ENCODE results near the gene CARS1. TPM values are rescaled to one million over a fixed set of nuclear protein-coding genes. Genes with fewer than 3 reads are reported as not detected.

Gene CARS1
- total RNA-seq, 4 donors from 2014 or later: 40.6 to 69.7 (median 57.8) TPM

DNA sequence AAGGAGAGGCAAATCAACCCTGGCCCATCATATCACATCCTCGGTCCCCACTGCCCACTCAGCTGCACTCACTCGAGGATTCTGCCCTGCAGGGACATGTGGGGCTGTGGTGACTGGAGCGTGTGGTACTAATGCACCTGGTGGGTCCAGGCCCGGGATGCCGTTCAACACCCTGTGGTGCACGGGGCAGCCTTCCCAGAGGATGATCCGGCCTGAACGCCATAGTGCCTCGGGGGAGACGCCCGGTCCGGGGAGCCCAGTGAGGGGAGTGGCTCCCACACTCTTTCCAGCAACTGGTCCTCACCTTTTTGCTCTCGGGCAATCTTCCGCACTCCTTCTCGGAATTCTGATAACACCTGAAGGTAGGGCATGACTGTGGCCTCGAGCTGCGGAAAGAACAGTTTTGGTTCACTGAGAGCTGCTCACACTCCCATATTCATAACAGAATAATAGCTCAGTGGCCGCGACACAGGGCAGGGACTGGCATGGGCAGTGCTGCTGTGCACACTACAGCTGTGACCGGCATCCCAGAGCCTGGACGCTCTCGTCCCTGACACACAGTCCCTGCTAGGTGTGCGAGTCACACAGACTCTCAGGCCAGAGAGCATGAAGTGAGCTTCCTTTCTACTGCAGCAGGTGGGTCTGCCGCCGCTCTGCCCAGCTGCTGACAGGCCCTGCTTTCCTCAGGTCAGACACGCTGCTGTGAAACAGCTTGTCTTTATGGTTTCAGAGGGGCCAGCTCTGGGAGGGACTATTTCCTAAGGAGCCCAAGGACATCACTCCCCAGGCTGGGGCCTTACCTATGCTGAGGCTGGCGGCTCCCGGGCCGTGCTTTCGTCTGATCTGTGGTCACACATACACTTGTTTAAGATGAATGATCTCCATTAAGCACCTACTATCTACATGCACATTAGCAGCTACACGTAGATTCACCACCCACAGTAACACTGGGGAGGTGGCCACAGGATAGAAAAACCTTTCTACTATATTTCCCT lies 45.0 kb downstream of the CARS1 start:
- TF ChIP-seq, protein P1, sequence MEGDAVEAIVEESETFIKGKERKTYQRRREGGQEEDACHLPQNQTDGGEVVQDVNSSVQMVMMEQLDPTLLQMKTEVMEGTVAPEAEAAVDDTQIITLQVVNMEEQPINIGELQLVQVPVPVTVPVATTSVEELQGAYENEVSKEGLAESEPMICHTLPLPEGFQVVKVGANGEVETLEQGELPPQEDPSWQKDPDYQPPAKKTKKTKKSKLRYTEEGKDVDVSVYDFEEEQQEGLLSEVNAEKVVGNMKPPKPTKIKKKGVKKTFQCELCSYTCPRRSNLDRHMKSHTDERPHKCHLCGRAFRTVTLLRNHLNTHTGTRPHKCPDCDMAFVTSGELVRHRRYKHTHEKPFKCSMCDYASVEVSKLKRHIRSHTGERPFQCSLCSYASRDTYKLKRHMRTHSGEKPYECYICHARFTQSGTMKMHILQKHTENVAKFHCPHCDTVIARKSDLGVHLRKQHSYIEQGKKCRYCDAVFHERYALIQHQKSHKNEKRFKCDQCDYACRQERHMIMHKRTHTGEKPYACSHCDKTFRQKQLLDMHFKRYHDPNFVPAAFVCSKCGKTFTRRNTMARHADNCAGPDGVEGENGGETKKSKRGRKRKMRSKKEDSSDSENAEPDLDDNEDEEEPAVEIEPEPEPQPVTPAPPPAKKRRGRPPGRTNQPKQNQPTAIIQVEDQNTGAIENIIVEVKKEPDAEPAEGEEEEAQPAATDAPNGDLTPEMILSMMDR (IDR thresholded peaks at IDR 0.05): no peak
- DNase-seq (ENCODE audit: low spot score) (no peak), ATAC-seq (ENCODE audit: low FRiP score) (no peak)

DNA sequence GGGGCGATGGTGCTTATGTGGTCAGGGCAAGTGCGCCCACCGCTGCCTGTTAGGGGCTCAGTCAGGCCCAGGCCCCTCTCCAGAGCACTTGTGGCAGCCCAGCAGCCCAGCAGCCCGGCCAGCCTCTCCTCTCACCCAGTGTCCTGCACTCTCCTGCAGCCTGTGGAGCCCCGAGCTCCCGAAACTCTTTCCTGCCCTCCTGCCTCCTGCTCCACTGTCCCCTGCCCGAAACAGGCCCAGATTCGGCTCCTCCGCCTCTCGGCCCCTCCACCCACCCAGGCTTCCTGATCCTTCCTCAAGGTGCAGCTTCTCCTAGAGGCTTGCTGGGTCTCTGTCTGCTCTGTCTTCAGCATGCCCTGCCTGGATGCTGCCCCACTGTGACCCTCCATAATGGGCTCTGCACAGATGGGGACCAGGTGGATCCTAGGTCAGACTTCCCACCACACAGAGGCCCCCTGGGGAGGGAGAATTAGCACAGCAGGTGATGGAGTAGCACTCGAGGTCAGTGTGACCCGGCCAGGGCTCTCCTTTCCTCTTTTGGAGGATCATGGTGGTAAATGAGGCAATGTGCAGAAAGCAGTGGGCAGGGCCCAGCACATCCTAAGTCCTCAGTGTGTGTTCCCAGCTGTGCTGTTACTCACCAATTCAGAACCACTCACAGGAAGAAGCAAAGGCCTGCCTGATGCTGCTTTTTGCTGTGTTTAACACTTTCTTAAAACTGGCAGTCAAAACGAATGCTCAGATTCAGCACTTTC lies 46.5 kb downstream of the CARS1 start:
- TF ChIP-seq, protein P1 (IDR thresholded peaks at IDR 0.05): no peak
- DNase-seq (ENCODE audit: low spot score) (no peak), ATAC-seq (ENCODE audit: low FRiP score) (no peak)

DNA sequence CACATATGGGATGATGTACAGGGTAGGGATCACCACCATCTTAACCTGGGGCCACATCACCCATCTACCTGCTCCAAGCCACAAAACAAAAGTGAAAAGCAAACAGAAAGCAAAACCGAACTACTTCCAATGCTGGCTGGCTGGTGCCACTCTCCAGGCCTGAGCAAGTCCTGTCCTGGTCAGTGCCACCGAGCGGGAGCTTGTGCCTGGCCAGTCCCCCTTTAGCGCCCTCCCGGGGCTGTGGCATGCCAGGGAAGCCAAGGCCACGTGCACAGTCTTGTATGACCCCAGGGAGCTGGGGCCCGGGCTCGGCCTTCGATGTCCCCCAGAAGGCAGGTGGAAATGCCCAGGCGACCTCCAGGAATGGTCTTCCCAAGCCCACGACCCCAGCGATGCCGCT lies 47.2 kb downstream of the CARS1 start:
- TF ChIP-seq, protein P1 (IDR thresholded peaks at IDR 0.05): no peak

DNA sequence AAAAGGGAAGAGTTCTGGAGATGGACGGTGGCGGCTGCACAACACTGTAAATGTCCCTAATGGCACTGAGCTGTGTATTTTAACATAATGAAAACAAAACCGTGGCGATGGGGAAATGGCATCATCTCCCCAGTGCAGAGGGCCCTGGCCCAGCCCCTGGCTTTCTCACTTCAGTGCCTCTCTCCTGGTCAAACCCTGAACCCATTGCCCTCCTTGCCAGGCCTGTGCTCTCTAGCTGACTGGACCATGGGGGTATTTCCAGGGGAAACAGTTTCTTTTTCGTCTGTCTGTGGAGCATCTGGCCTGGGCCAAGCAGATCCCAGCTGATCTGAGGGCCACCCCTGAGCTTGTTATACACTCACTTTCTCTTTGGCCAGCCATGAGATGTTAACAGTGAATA lies 47.7 kb downstream of the CARS1 start:
- TF ChIP-seq, protein P1 (IDR thresholded peaks at IDR 0.05): no peak
- ATAC-seq (ENCODE audit: low FRiP score) (no peak), DNase-seq (ENCODE audit: low spot score) (no peak)

More for the DNA sequence above, 47.2 kb downstream of the CARS1 start:
- ATAC-seq (ENCODE audit: low FRiP score) (no peak), DNase-seq (ENCODE audit: low spot score) (no peak)

DNA sequence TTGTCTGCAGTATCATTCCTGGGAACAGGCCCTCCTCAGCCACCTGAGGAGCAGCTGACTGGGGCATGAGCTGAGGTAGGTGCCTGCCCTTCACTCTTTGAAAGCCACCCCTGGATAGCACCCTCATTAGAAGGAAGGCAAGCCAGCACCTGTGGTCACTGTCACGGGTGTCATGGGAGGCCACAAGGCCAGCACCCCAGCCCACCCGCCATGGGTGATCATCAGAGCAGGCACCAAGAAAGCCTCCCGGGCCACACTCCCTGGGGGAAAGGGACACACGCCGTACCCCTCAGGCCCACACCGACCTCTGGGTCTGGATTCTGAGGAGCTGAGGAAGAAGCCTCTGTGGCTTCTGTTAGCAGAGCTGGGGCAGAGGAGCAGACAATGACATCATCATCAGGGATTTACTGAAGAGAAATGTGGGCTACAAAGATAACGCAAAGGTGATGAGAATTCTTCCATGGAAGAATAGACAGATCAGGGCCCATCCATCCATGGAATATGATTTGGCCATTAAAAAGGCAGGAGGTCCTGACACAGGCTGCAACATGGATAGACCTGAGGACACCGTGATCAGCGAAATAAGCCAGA lies 48.4 kb downstream of the CARS1 start:
- DNase-seq (ENCODE audit: low spot score): no peak
- no peak for ATAC-seq (ENCODE audit: low FRiP score)
- TF ChIP-seq, protein P1 (IDR thresholded peaks at IDR 0.05): no peak

DNA sequence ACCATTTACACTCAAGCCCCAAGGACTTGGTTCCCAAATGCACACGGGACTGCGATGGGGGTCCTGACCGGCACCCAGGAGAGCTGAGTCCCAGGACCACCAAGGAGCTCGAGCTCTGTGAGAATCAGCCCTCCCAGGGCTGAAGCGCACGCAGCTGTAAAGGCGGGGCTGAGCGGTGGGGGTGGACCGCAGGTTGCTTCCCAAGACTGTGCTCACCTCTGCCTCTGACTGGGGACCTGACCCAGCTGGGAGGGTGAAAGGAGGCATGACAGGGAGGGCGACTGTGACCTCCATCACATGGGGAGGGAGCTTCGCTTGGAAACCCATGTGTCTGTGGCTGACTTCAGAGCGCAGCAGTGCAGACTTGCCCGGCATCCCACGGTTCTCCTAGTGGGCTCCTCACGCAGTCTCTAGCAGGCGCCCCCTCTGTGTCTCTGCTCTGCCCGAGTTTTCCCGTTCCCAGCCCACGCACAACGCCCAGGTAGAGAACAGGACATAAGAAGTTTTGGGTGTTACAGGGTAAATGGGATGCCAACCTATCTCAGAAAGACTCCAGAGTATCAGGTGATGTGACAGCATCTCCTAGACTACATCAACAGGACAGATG lies 49.7 kb downstream of the CARS1 start:
- no peak for ATAC-seq (ENCODE audit: low FRiP score)
- no peak for DNase-seq (ENCODE audit: low spot score)
- TF ChIP-seq, protein P1 (IDR thresholded peaks at IDR 0.05): no peak
